HG03280 (cell line): ENCODE data around the gene RAB24.
A peak's percentile ranks its signal among the peaks of the same experiment; 100 is the strongest.
"Not testable (repeated sequence)": the region's sequence is repeated elsewhere in the genome, so short reads cannot be mapped to it uniquely, and the experiment has no call there.

Source experiments
- ATAC-seq: cut with Tn5 transposase; IDR thresholded peaks from one replicate; pipeline ENCODE4 v1.9.1; 2021; ENCODE audit warnings: mild to moderate bottlenecking, moderate library complexity; ENCODE audit not compliant: unreplicated experiment

The RAB24 gene

DNA sequence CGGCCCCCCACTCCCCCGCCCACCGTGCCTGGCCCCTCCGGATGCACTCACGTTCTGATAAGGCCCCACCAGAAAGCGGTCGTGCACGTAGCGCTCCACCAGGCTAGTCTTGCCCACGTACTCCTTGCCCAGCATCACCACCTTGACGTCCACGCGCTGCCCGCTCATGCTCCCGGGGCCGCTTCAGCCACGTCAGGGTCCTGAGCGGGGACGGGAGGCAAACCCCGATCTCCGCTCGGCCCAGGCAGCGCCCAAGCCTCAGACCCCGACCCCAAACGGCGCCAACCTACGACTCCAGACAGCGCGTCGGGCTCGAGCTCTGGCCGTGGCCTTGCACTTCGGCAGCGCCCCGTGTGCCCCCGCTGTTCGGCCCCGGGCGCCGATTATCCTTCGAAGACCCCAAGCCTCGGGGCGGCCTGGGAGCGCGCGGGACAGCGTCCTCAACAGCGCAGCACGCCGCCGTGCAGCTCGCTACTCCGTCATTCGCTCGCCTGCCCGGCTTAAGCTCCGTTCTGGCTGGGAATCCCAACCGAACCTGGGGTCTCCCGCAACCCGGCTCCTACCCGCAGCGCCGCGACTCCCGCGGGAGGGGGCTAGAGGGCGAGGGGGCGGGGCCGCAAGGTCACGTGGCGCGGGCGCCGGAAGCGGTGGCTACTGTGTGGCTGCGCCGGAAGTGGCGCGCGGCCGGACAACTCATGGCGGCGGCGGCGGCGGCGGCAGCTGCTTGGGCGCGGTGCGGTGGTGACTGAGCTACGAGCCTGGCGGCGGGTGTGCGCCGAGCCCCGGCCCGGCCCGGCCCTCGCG is at the start of gene RAB24, which contains the start of gene PRELID1:
Gene RAB24 (minus strand): TSS at position 599 of the 804 bp plus-strand sequence. CDS start 431 bp downstream, at position 168.
Gene PRELID1 (plus strand): TSS at position 679 of the 804 bp plus-strand sequence. CDS start 187 bp downstream, outside the sequence.
- ATAC-seq: peak; percentile 68

DNA sequence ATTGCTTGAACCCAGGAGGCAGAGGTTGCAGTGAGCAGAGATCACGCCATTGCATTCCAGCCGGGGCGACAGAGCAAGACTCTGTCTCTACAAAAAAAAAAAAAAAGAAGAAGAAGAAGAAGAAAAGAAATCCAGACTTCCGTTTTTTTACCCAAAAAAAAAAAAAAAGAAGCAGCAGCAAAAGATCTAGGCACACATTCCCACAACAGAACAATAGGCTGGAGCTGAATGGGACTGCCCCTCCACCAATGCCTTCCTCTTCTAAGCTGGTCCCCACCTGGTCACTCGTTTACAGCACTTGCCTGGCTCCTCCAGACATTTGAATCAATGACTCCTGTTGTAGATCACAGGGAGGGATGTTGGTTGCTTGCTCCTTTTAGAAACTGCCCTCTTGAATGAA is 49.6 kb upstream of the RAB24 start:
- no peak for ATAC-seq

DNA sequence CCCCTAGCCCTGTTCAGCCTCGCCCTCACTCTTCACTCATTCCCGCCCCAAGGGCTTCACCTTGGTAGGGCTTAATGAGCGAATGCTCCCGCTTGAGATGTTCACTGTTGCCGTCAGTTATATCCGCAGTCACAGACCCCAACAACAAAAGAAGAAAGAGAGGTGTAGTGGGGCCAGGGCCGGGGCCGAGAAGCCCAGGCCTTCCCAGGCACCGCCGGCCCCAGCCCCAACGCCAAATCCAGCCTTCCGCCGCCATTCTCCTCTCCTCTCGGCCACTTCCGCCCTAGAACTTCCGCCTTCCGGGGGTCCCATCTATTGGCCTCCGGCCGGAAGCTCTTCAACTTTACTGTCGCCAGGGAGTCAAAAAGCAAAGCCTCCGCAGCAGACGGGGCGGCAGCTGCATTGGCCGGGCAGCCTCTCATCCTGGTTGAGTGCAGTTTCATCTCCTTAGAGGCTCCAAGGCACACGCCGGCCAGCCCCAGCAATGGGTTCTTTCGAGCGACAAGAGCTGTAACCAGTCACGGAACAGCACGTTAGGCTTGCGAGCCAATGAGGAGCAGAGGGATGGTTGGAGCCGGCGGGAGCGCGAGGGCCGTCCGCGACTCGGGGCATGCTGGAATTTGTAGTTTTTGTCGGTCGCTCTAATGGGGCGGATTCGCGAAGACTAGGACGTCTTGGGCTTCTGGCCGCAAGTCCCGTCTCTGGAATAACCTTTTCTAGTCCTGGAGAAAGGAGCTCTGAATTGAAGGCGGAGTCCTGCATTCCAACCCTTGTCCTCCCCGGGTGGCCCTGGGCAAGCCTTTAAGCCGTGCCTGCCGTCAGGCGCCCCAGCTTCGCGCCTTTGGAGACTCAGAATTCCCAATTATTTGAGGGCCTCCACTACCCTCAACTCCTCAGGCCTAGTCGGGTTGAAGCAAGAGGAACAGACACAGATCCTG is 48.1 kb upstream of the RAB24 start, which contains the start of gene LMAN2:
Gene LMAN2 (minus strand): TSS at position 277 of the 938 bp plus-strand sequence. CDS start 21 bp downstream, at position 256.
- peak; percentile 95 for ATAC-seq

DNA sequence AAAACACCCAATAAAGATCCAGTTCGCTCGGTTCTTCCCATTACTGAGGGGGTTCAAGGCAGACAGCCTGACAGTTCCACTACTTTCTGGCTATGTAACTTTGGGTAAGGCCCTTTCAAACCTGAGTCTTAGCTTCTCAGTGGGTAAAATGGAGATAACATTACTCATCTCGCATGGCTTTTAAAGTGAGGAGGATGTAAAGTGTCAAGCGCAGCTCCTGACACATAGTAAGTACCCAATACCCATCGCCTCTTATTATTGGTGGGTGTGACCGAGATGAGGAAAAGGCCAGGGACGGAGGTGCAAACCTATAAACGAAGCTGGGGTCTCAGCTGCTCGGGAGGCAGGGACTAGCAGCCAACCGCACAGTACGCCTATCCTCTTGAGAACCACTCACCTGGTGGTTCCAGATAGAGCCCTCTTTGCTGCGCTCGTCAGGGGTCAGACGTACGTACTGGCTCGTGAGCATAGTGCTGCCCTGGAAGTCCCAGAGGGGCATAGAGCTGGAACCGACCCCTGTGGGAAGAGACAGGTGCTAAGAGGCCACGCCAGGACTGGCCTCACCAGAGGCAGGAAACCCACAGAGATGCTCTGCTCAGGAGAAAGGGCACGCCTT is 47.4 kb upstream of the RAB24 start:
- no peak for ATAC-seq

DNA sequence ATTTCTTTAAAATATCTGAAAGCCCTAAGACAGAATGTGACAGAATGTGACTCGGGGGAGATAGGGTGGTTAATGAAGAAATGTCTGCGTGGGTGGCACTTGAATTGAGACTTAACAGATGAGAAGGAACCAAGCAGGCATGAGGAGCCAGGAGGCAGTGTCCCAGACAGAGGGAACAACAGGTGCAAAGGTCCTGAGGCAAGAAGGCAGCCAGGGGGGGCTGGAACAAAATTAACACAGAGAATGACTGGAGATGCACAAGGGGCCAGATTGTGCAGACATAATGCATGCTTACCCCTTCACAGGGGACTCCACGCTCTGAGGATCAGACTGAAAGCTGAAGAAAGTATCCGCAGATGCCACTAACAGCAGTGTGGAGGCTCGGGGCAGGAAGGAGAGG is 46.2 kb upstream of the RAB24 start:
- ATAC-seq: no peak

DNA sequence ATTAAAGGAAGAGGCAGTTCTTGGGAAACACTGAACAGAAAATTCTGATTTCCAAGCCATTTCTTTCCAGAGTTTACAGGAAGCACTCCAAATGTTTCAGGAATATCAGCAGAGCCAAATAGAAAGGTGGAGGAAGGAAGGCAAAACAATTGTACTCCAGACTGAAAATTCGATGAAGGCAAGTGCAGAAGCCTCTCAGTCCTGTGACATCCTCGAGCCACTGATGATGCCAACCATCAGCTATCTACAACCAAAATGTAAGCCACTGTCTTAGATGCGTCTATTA is 45.8 kb upstream of the RAB24 start:
- no peak for ATAC-seq

DNA sequence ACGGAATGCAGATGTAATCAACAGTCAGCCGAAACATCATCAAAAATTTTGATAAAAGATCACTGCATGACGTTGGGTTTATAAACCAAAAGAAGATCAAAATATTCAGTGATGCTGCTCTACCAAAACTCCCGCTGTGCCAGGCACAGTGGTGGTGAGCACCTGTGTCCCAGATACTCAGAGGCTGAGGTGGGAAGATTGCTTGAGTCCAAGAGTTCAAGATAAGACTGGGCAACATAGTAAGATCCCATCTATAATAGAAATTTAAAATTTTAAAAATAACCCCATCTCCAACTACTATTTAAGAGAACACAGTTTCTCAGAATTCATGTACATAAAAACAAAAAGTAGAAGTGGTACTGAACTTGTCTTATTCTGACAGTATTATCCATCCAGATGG is 44.2 kb upstream of the RAB24 start:
- no peak for ATAC-seq

DNA sequence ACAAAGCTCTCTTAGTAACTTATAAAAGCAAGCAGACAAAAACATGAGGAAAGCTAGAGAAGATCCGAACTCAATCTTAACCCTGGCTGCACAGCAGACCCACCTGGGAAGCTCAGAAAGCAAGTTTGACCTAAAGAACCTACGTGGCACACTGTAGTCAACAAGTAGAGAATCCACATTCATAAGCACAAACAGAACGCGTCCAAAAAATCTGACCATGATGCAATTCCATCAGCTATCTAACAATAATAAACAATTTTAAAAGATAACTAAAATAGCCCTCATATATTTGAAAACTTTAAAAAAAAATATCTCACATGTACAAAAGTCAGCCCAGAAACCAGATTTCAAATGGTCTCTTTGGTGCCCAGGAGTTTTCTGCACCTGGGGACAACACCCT is 43.3 kb upstream of the RAB24 start:
- no peak for ATAC-seq

DNA sequence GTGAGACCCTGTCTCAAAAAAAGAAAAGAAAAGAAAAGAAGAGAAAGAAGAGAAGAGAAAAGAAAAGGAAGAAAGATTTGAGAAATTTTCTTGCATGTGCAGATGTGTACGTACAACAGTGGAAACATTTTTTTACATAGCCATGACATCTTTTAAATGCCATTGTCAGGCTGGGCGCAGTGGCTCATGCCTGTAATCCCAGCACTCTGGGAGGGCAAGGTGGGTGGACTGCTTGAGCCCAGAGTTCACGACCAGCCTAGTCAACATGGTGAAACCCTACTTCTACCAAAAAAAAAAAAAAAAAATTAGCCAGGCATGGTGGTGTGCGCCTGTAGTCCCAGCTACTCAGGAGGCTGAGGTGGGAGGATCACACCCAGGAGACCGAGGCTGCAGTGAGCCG is 41.4 kb upstream of the RAB24 start:
- ATAC-seq: no peak

DNA sequence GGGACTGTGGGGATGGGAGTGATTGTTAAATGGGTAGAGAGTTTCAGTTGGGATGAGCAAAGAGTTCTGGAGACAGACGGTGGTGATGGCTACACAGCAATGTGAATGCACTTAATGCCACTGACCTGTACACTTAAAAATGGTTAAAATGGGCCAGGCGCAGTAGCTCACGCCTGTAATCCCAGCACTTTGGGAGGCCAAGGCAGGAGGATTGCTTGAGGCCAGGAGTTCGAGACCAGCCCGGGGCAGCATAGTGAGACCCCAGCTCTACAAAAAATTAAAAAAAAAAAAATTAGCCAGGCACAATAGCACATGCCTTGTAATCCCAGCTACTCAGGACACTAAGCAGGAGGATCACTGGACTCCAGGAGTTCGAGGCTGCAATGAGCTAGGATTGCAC is 40.3 kb upstream of the RAB24 start:
- ATAC-seq: no peak

DNA sequence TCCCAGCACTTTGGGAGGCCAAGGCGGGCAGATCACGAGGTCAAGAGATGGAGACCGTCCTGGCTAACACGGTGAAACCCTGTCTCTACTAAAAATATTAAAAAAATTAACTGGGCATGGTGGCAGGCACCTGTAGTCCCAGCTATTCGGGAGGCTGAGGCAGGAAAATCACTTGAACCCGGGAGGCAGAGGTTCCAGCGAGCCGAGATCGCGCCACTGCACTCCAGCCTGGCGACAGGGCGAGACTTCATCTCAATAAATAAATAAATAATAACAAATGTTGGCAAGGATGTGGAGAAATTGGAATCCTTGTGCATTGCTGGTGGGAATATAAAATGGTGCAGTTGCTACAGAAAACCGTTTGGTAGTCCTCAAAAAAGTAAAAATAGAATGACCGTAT is 39.5 kb upstream of the RAB24 start:
- ATAC-seq: not testable (repeated sequence)

DNA sequence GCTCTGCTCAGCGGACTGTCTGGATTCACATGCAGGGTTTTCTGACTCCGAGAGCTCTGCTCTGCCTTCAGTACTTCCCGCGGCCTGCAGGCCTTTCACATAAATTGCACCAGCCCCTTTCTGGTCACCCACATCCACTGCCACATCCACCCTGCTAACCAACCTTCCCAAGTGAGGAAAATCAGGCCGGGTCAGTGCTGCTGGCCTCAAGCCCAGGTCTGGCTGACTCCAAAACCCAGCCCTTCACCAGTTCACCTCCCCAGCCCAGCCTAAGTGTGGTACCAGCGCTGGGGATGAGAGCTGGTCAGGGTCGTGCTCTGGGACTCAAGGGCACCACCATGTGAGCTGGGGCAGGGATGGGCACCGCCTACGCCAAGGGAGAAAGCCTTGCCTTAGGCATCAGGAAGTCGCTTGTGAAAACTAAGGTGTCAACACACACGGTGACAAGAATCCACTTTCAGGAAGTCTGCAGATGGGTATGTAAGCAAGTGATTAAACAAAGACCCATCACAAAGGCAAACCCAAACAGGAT is 35.7 kb upstream of the RAB24 start:
- no peak for ATAC-seq

DNA sequence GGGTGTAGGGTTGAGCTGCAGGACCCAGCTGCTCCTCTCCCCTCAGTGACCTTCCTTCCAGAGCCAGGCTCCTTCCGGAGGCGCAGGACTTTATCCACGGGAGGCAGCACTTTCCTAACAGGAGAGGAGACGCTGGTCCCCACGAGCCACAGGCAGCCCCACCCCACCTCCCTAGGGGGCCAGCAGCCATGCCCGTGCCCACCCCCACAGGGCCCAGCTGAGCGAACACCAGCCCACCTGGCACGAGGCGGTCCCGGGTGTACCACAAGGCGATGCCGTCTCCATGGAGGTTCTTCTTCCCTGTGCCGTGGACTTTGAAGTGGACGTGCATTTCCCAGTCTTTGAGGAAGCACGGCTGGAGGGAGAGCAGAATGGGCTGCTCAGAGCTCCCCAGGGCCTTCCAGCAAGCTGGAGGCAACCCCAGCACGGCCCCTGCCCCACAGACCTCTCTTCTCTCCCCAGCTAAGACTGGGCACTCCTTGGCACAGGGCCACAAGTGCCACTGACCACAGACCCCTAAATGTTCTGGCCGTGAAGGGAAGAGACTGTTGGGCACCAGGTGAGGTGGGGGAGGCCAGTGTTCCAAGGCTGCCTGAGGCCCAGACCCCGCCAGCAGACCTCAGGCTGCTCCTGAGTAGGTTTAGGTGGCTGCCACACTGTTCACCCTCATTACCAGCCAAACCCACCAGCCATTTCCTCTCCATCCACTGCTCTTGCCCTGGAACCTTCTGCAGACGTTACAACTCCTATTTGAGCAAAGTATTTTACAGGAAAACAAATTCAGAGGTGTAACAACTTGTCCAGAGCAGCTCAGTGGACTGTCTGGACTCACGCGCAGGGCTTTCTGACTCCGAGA is 35.0 kb upstream of the RAB24 start:
- ATAC-seq: no peak

DNA sequence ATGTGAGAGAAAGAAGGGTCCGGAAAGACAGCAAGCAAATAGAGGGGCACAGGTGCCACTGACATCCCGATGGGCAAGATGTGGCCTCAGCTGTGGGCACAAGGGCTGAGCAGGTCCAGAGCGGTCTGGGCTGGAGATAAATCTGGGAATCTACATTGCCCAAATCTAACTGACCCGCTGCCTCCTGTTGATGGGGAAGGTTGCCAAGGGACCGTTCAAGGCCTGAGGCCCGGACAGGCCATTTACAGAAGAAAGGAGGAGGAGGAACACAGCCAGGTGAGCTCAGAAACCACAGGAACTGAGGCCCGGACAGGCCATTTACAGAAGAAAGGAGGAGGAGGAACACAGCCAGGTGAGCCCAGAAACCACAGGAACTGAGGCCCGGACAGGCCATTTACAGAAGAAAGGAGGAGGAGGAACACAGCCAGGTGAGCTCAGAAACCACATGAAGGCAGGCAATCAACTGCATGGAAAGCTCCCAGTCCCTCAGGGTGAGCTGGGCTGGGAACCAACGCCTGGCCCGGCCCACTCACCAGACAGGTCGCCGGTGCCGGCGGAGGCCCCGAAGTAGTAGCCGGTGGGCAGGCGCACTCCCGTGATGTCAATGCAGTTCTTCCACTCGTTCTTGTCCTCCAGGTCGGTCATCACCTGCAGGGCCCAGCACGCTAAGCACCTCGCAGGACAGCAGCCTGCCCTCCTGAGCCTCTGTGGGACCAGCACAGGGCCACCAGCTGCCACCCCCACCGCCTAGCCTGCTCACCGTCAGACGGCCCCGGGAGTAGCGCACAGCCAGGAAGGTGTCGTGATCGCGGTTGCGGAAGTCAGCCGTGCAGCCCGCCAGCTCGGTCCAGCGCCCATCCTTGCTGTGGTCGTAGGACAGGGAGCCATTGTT is 33.3 kb upstream of the RAB24 start:
- no peak for ATAC-seq

DNA sequence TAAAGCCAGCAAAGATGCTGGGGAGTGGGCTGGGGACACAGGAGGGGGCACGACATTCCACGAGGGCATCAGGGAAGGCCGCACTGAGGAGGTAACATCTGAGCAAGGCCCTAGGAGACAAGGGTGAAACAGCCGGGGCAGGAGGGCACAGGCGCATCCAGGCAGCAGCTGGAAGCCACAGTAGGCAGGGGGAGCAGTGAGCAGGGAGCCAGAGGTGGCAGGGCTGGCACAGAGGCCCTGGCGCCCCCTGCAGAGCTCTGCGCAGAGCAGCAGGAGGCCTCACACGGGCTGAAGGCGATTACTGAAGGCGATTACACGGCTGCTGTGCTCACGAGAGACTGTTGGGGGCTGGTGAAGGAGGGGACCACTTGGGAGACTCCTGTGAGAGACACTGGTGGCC is 32.6 kb upstream of the RAB24 start:
- no peak for ATAC-seq

DNA sequence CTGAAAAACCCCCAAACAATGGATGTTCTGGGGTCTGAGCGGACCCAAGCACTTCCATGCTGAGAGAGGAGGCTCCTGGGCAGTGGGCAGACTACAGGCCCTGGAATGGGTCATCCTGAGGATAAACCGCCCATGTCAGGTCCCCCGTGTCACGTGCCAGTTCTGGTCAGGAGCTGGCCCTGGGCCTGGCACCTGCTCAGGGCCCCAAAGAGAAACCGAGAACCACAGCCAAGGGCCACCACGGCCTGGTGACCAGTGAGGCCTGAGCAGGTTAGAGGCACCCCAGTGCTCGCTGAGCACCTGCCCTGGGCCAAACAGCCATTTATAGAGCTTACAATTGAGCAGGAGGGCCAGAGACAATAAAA is 32.2 kb upstream of the RAB24 start:
- no peak for ATAC-seq

DNA sequence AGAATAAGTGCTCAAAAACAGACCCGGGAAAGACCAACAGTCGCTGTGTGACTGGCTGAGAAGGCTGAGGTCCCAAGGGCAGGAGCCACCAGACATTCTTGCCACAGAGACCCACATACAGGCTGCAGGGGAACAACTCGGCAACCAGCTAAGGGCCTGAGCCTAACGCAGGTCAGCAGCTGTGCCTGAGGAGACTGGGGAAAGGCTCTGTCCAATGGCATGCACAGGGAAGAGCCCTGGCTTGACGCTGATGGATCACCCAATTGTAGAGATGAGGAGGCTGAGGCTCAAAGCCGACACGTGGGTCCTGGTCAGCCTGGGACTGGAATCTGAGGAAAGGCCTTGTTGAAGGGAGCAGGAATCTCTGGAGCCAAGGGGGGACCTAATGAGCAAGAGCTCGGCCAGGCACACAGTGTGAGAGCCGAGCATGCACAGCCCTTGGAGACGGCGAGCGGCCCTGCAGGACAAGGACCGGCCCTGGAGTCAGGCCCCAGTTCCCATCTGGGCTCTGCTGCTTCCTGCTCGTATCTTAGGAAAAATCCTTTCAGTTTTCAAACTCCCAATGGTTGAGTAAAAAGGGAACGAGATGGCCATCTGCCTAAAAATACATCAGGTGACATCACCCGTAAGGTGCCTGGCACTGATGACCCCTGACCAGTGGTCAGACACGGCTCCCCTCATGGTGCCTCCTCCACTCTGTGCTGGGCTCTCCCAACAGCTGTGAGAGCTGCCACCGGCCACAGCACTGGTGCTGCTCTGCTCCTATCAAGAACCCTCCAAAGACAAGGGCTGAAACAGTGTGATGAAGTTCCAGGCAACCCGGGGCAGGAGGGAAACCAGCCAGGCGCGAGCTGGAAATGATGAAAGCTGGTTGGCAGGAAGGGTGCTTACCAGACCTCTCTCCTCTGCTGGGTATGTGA is 31.5 kb upstream of the RAB24 start:
- no peak for ATAC-seq

DNA sequence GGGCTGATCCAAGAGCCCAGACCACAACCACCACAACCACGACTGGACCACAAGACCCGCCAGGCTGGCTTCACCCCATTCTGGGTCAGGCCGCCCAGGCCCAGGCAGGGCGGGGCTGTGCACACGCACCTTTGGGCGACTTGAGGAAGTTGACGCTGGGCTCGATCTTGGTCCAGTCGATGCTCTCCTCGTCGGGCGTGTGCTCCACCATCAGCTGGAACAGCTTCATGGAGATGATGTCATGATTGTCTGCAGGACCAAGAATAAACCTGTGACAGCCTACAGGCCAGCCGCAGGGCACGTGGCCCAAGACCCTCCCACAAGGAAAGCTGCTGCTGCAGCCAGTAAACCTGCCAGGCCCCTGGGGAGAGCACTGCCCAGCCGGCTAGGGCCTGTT is 30.6 kb upstream of the RAB24 start:
- no peak for ATAC-seq
